Osteocyte (in vitro differentiated cells): ENCODE data around the gene B3GALT4. TPM values are rescaled to one million over a fixed set of nuclear protein-coding genes. Genes with fewer than 3 reads are reported as not detected.

Experiments used
- DNase-seq: peaks from one replicate; pipeline ENCODE4 v3.0.0; 2021; ENCODE audit warnings: mixed read lengths; ENCODE audit not compliant: unreplicated experiment; ENCODE audit errors: extremely low spot score
- H3K27ac Mint-ChIP-seq: one replicate; pipeline ENCODE4 v1.8.0; 2021; ENCODE audit warnings: mild to moderate bottlenecking, mixed read lengths; ENCODE audit not compliant: unreplicated experiment
- H3K27me3 Mint-ChIP-seq: one replicate; pipeline ENCODE4 v1.8.0; 2021; ENCODE audit warnings: mixed read lengths; ENCODE audit not compliant: unreplicated experiment
- H3K36me3 Mint-ChIP-seq: one replicate; pipeline ENCODE4 v1.8.0; 2021; ENCODE audit warnings: mixed read lengths; ENCODE audit not compliant: unreplicated experiment
- H3K4me1 Mint-ChIP-seq: one replicate; pipeline ENCODE4 v1.8.0; 2021; ENCODE audit warnings: mixed read lengths; ENCODE audit not compliant: unreplicated experiment
- H3K4me3 Mint-ChIP-seq: one replicate; pipeline ENCODE4 v1.8.0; 2021; ENCODE audit warnings: mild to moderate bottlenecking, moderate library complexity, mixed read lengths; ENCODE audit not compliant: unreplicated experiment
- H3K9me3 Mint-ChIP-seq: one replicate; pipeline ENCODE4 v1.8.0; 2021; ENCODE audit warnings: mixed read lengths; ENCODE audit not compliant: unreplicated experiment
- CTCF ChIP-seq: fragments of 200-600 bp; sonication (generic); IDR thresholded peaks from 2 replicates; pipeline ENCODE4 v1.5.0; 2021; ENCODE audit warnings: antibody characterized with exemption, mild to moderate bottlenecking, moderate library complexity
- long read RNA-seq: library from polyadenylated mRNA; unstranded; transcript quantifications from one replicate; pipeline ENCODE4 v2.0.0, GENCODE V29; 2021
- total RNA-seq: library from RNA; stranded (reverse); gene quantifications from 2 replicates; pipeline ENCODE4 v1.2.1, GENCODE V29; 2021

The B3GALT4 gene
- total RNA-seq: 6.3 and 6.5 TPM in 2 replicates
- long read RNA-seq, partial matches to known transcripts: 0 of 4 reads
- long read RNA-seq, other reads (novel, unspliced or antisense): 1 of 4 reads

GRCh38 chr6:33276864-33277662 is at the start of gene B3GALT4:
Gene B3GALT4, plus strand, starts transcription at chr6:33277123. Its CDS starts 297 bp downstream, at chr6:33277420.
- Mint-ChIP-seq H3K9me3 (no peaks in the 10 kb centered on the region), H3K36me3 (peaks cover 30% of the 10 kb centered on the region), H3K27me3 (no peaks in the 10 kb centered on the region), H3K27ac (peak within 1 kb of the TSS; percentile 94), H3K4me1 (peaks cover 55% of the 10 kb centered on the region), H3K4me3 (peak within 1 kb of the TSS; percentile 84)
- DNase-seq: no peak
- TF ChIP-seq CTCF: peak; percentile 62

GRCh38 chr6:33235221-33235634 is 41.7 kb upstream of the B3GALT4 start:
- peaks cover 65% of the 10 kb centered on the region for H3K27me3 Mint-ChIP-seq
- peaks cover 9% of the 10 kb centered on the region for H3K4me1 Mint-ChIP-seq
- H3K27ac Mint-ChIP-seq: no peak overlapping the region
- H3K9me3 Mint-ChIP-seq: no peaks in the 10 kb centered on the region
- no peak for TF ChIP-seq CTCF
- H3K4me3 Mint-ChIP-seq: no peak overlapping the region
- DNase-seq: no peak
- H3K36me3 Mint-ChIP-seq: no peaks in the 10 kb centered on the region

- Mint-ChIP-seq H3K4me1 (peaks cover 9% of the 10 kb centered on the region), H3K4me3 (no peak overlapping the region), H3K27ac (no peak overlapping the region), H3K27me3 (peaks cover 60% of the 10 kb centered on the region), H3K36me3 (no peaks in the 10 kb centered on the region), H3K9me3 (no peaks in the 10 kb centered on the region)
- no peak for DNase-seq
- TF ChIP-seq CTCF: no peak
Measured at GRCh38 chr6:33236328-33236727, 40.6 kb upstream of the B3GALT4 start.

- no peak for DNase-seq
- H3K27ac Mint-ChIP-seq: no peak overlapping the region
- TF ChIP-seq CTCF: no peak
- peaks cover 58% of the 10 kb centered on the region for H3K27me3 Mint-ChIP-seq
- H3K4me1 Mint-ChIP-seq: peaks cover 9% of the 10 kb centered on the region
- H3K4me3 Mint-ChIP-seq: no peak overlapping the region
- H3K9me3 Mint-ChIP-seq: no peaks in the 10 kb centered on the region
- no peaks in the 10 kb centered on the region for H3K36me3 Mint-ChIP-seq
Measured at GRCh38 chr6:33236852-33237251, 40.1 kb upstream of the B3GALT4 start.

GRCh38 chr6:33237741-33238140 is 39.2 kb upstream of the B3GALT4 start:
- DNase-seq: no peak
- peaks cover 9% of the 10 kb centered on the region for H3K4me1 Mint-ChIP-seq
- H3K27ac Mint-ChIP-seq: no peak overlapping the region
- H3K4me3 Mint-ChIP-seq: no peak overlapping the region
- H3K9me3 Mint-ChIP-seq: no peaks in the 10 kb centered on the region
- peaks cover 59% of the 10 kb centered on the region for H3K27me3 Mint-ChIP-seq
- no peaks in the 10 kb centered on the region for H3K36me3 Mint-ChIP-seq
- TF ChIP-seq CTCF: no peak
